Astrocyte of the spinal cord (primary cell): Measurements from ENCODE around the gene SLC46A2.
A peak's percentile ranks its signal among the peaks of the same experiment; 100 is the strongest.

Source experiments
- DNase-seq: peaks from one replicate; pipeline ENCODE4 v3.0.0; 2011; ENCODE audit warnings: low read depth, low spot score
- H3K4me3 ChIP-seq: 2 replicates; pipeline ENCODE4 v1.5.1; 2011; ENCODE audit warnings: low read depth, mild to moderate bottlenecking, low read length, moderate library complexity
- in situ Hi-C: cut with HindIII; loops from 2 replicates; pipeline ENCODE4 v1.10.0; 2017; ENCODE audit warnings: low sequenced_read_pairs
- TF ChIP-seq, protein P1 (sequence below): IDR thresholded peaks from 2 replicates; pipeline ENCODE4 v1.5.1; 2012; ENCODE audit warnings: low read depth, mild to moderate bottlenecking, low read length, inconsistent platforms

SLC46A2 gene

DNA sequence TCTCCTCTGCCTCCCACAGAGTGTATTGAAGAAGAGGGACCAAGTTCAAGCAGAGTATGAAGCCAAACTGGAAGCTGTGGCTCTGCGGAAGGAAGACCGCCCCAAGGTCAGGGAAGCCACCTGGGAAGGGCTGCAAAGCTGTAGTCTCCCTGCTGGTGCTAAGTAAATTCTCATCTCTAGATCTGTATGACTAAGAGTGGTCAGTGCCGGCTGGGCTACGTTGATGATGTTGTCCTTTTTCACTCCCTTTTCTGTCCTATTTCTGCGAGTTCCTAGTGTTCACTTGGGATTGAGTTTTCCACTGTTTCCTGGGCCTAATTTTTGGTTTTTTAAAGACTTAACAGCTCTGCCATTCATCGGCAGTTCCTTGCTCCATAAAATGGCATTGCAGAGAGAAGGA lies 39.8 kb downstream of the SLC46A2 start:
- H3K4me3 ChIP-seq: no peak overlapping the region
- TF ChIP-seq, protein P1, sequence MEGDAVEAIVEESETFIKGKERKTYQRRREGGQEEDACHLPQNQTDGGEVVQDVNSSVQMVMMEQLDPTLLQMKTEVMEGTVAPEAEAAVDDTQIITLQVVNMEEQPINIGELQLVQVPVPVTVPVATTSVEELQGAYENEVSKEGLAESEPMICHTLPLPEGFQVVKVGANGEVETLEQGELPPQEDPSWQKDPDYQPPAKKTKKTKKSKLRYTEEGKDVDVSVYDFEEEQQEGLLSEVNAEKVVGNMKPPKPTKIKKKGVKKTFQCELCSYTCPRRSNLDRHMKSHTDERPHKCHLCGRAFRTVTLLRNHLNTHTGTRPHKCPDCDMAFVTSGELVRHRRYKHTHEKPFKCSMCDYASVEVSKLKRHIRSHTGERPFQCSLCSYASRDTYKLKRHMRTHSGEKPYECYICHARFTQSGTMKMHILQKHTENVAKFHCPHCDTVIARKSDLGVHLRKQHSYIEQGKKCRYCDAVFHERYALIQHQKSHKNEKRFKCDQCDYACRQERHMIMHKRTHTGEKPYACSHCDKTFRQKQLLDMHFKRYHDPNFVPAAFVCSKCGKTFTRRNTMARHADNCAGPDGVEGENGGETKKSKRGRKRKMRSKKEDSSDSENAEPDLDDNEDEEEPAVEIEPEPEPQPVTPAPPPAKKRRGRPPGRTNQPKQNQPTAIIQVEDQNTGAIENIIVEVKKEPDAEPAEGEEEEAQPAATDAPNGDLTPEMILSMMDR: no peak
- in situ Hi-C loops: no loop called here
- no peak for DNase-seq

- TF ChIP-seq, protein P1: no peak
- DNase-seq: no peak
- in situ Hi-C loops: no loop called here
- no peak overlapping the region for H3K4me3 ChIP-seq
These were observed 41.2 kb downstream of the SLC46A2 start for GRCh38 chr9:112849363-112849922.

GRCh38 chr9:112848316-112849151 lies 42.1 kb downstream of the SLC46A2 start:
- TF ChIP-seq, protein P1: no peak
- no peak overlapping the region for H3K4me3 ChIP-seq
- in situ Hi-C loops: no loop called here
- no peak for DNase-seq

GRCh38 chr9:112846528-112847488 lies 43.9 kb downstream of the SLC46A2 start:
- in situ Hi-C loops: no loop called here
- peak; percentile 23 for DNase-seq
- H3K4me3 ChIP-seq: no peak overlapping the region
- TF ChIP-seq, protein P1: no peak

- no peak overlapping the region for H3K4me3 ChIP-seq
- peak; percentile 71 for DNase-seq
- in situ Hi-C loops: no loop called here
- TF ChIP-seq, protein P1: peak; percentile 99
These were observed 45.7 kb downstream of the SLC46A2 start for GRCh38 chr9:112844771-112845542.

GRCh38 chr9:112842555-112842954 lies 48.1 kb downstream of the SLC46A2 start:
- TF ChIP-seq, protein P1: no peak
- no peak overlapping the region for H3K4me3 ChIP-seq
- DNase-seq: no peak
- in situ Hi-C loops: no loop called here
